ENCODE results near the gene GPALPP1. TPM values are rescaled to one million over a fixed set of nuclear protein-coding genes. Genes with fewer than 3 reads are reported as not detected.

Gene GPALPP1
- total and polyA plus RNA-seq, 8 donors, result 8.1 to 42.6 (median 20.3) TPM

DNA sequence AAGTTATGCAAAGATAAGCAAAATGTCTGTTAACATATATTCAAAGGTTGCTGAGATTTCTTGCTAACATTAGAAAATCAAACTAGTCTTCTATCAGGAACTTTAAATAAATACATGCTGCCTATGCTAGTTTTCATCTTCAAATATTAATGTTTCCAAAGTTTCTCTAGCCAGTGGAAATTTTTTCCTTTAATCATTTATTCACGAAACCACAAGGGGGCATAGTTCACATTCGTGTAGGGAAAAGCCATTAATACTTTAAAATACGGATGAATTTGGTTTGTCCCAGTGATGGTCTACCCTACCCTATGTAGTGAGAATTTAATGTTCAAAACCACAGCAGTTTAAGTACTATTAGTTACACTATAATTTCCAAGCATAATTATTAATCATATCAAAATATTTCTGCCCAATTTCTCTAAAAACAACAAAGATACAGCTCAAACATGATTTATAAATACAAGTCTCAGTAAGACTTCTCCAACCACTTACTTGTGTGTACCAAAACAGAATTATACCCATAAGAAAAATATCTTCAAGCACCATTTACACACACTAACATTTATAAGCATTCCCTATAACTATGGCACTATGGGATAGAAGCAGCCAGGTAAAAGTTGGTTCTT, 16.3 kb upstream of the GPALPP1 start:
- Histone ChIP-seq H3K4me1 (peaks cover 0 to 51% (median 32%) of the 10 kb centered on the region in 4 donors), H3K27me3 (no peaks in the 10 kb centered on the region), H3K36me3 (peaks cover 0 to 42% (median 21%) of the 10 kb centered on the region in 4 donors), H3K9me3 (no peaks in the 10 kb centered on the region), H3K27ac (peak overlapping the region in 2 of 5 donors; percentile 57 to 64), H3K4me3 (no peak overlapping the region)
- WGBS, 5 donors, result 4 to 13% (median 5%) methylated on average over 3 of the region's 3 CpGs
- peak in 1 of 2 donors; percentile 58 for DNase-seq
- intact Hi-C loops (cut with DNase I; ENCODE audit: low total_unique reads), result no loop called here
- TF ChIP-seq, protein P1, sequence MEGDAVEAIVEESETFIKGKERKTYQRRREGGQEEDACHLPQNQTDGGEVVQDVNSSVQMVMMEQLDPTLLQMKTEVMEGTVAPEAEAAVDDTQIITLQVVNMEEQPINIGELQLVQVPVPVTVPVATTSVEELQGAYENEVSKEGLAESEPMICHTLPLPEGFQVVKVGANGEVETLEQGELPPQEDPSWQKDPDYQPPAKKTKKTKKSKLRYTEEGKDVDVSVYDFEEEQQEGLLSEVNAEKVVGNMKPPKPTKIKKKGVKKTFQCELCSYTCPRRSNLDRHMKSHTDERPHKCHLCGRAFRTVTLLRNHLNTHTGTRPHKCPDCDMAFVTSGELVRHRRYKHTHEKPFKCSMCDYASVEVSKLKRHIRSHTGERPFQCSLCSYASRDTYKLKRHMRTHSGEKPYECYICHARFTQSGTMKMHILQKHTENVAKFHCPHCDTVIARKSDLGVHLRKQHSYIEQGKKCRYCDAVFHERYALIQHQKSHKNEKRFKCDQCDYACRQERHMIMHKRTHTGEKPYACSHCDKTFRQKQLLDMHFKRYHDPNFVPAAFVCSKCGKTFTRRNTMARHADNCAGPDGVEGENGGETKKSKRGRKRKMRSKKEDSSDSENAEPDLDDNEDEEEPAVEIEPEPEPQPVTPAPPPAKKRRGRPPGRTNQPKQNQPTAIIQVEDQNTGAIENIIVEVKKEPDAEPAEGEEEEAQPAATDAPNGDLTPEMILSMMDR (IDR thresholded peaks at IDR 0.05), result peak in 4 of 7 experiments; percentile 23 to 59 (median 52)
- TF ChIP-seq EP300 (IDR thresholded peaks at IDR 0.05), result no peak

DNA sequence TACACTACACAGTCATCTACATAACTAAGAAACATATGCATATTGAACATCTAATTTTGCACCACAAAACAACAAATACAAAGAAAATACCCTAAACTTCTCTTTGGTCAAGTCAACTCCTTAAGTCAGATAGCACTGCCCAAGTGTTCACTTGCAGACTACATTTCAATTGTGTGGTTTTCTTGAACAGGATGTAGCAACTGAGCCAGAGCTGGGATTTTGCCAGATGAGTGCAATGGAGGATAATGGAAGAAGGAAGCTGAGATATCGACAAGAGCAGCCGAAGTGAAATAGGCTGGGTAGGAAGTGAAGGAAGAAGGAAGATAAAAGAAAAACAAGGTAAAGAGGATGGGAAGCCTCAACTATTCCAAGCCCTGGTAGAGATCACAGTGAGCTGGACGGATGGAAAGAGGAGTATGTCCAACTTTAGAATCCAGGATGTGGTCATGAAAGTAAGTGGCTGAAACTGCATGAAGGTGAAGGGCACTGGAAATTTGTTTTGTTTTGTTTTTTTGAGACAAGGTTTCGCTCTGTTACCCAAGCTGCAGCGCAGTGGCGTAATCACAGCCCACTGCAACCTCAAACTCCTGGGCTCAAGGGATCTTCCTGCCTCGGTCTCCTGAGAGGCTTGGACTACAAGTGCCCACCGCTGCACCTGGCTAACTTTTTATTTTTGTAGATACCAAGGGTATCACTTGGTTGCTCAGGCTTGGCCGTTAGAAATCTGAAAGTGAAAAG, 15.1 kb upstream of the GPALPP1 start:
- Histone ChIP-seq H3K27ac (peak overlapping the region in 3 of 5 donors; percentile 15 to 64 (median 30)), H3K9me3 (no peaks in the 10 kb centered on the region), H3K4me3 (no peak overlapping the region), H3K36me3 (peaks cover 7 to 53% (median 32%) of the 10 kb centered on the region in 4 donors), H3K4me1 (peaks cover 0 to 47% (median 28%) of the 10 kb centered on the region in 4 donors), H3K27me3 (no peaks in the 10 kb centered on the region)
- WGBS, 5 donors, result 61 to 68% (median 63%) methylated on average over 9 of the region's 9 CpGs
- DNase-seq, result peak; percentile 22 to 66
- TF ChIP-seq, protein P1 (IDR thresholded peaks at IDR 0.05), result no peak
- peak in 1 of 3 donors; percentile 7 for TF ChIP-seq POLR2AphosphoS5 (IDR thresholded peaks at IDR 0.05)
- intact Hi-C loops (cut with DNase I; ENCODE audit: low total_unique reads), result no loop called here

GRCh38 chr13:44976196-44976595, 13.1 kb upstream of the GPALPP1 start:
- Histone ChIP-seq H3K27ac (peak overlapping the region in 2 of 5 donors; percentile 62 to 72), H3K4me1 (peaks cover 0 to 42% (median 21%) of the 10 kb centered on the region in 4 donors), H3K36me3 (peaks cover 18 to 69% (median 49%) of the 10 kb centered on the region in 4 donors), H3K4me3 (no peak overlapping the region), H3K9me3 (no peaks in the 10 kb centered on the region), H3K27me3 (no peaks in the 10 kb centered on the region)
- intact Hi-C loops (cut with DNase I; ENCODE audit: low total_unique reads), result no loop called here
- TF ChIP-seq, protein P1 (IDR thresholded peaks at IDR 0.05), result no peak
- TF ChIP-seq POLR2A (IDR thresholded peaks at IDR 0.05) (no peak), POLR2AphosphoS5 (IDR thresholded peaks at IDR 0.05) (no peak), EP300 (IDR thresholded peaks at IDR 0.05) (no peak)
- DNase-seq, result no peak
- 69 to 79% (median 74%) methylated on average over 3 of the region's 3 CpGs for WGBS, 5 donors

DNA sequence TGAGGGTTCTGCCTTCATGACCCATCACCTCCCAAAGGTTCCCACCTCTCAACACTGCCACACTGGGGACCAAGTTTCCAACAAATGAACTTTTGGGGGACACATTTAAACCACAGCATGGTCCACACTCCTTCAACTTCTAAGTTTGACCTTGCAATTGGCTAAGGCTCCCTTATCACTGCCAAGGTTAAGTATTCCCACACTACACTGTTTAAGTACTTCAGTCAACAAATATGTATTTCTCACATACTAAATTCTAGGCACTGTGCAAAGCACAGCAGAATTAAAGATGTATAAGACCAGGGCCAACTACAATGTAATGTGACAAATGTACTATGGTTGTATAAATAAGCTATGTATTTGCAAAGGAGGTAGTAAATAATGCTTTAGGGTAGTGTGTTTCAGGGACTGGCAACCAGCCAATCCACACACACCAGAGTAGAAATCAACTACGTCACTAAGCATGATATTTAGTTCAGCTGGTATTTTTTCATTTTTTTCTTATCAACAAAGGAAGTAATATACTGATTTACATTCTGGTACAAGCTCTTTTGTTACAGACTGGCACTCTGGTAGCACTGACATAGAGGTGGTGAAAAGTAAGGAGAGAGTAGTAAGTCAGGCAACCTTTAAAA, 12.3 kb upstream of the GPALPP1 start:
- peak; percentile 65 for DNase-seq
- Histone ChIP-seq H3K27ac (peak overlapping the region; percentile 18 to 72 (median 55)), H3K9me3 (no peaks in the 10 kb centered on the region), H3K36me3 (peaks cover 18 to 69% (median 48%) of the 10 kb centered on the region in 4 donors), H3K4me1 (peaks cover 0 to 37% (median 15%) of the 10 kb centered on the region in 4 donors), H3K27me3 (no peaks in the 10 kb centered on the region), H3K4me3 (no peak overlapping the region)
- WGBS, 5 donors, result 17 to 54% (median 39%) methylated on average over 1 of the region's 1 CpG
- intact Hi-C loops (cut with DNase I; ENCODE audit: low total_unique reads), result no loop called here
- TF ChIP-seq POLR2AphosphoS5 (IDR thresholded peaks at IDR 0.05) (no peak), POLR2A (IDR thresholded peaks at IDR 0.05) (no peak), EP300 (IDR thresholded peaks at IDR 0.05) (no peak)
- TF ChIP-seq, protein P1 (IDR thresholded peaks at IDR 0.05), result no peak

Data from stomach (tissue), 9 donors.